B cell (primary cell): ENCODE measurements around the gene ARPIN. TPM values are rescaled to one million over a fixed set of nuclear protein-coding genes. Genes with fewer than 3 reads are reported as not detected.

Experiments used
- ATAC-seq: fragments of 200-7000 bp; cut with Tn5 transposase; one replicate; pipeline ENCODE4 v1.10.0; 2021; ENCODE audit warnings: low read depth, mild to moderate bottlenecking, moderate number of reproducible peaks, moderate library complexity
- CTCF ChIA-PET: fragments of 350-600 bp; sonication (Branson Sonifier 250); formaldehyde crosslinking; loops from one replicate; lab custom pipeline; 2021; ENCODE audit warnings: antibody characterized with exemption, inconsistent platforms; lab: Charles Lee
- POLR2A ChIA-PET: fragments of 350-600 bp; sonication (Branson Sonifier 250); formaldehyde crosslinking; loops from one replicate; lab custom pipeline; 2021; ENCODE audit warnings: antibody characterized with exemption; lab: Charles Lee
- DNase-seq: peaks from one replicate; pipeline ENCODE4 v3.0.0; 2013
- H2AFZ ChIP-seq: 2 replicates; pipeline ENCODE4 v1.6.1; 2012; ENCODE audit warnings: mild to moderate bottlenecking, low read depth, low read length; ENCODE audit not compliant: insufficient read depth, poor library complexity, severe bottlenecking
- H3K27ac ChIP-seq, 2 donors: 1 replicate in 1 of 2; 2 replicates in 1 of 2; pipeline ENCODE4 v1.5.1; 2012 to 2013; ENCODE audit warnings: low read length in 2 of 2, mild to moderate bottlenecking in 2 of 2, moderate library complexity in 1 of 2
- H3K27me3 ChIP-seq, 4 experiments: fragments of 200-600 bp in 1 of 4; sonication (generic) in 1 of 4; replicated peaks in 1 of 4; 1 replicate in 2 of 4; 2 replicates in 2 of 4; pipeline versions ENCODE4 v1.6.1 to v1.7.0; 2013 to 2016; ENCODE audit warnings: low read length in 3 of 4, mild to moderate bottlenecking in 2 of 4, mixed read lengths in 1 of 4, moderate library complexity in 1 of 4; ENCODE audit not compliant: insufficient read depth in 4 of 4, control insufficient read depth in 3 of 4; ENCODE audit errors: control extremely low read depth in 1 of 4
- H3K36me3 ChIP-seq, 2 experiments: replicated peaks in 1 of 2; 1 replicate in 1 of 2; 2 replicates in 1 of 2; pipeline versions ENCODE4 v1.6.1 to v1.7.1; 2013; ENCODE audit warnings: low read length in 1 of 2; ENCODE audit not compliant: insufficient read depth in 2 of 2, control insufficient read depth in 1 of 2; ENCODE audit errors: control extremely low read depth in 1 of 2, extremely low read depth in 1 of 2
- H3K4me1 ChIP-seq, 2 donors: fragments of 200-600 bp in 1 of 2; sonication (generic) in 1 of 2; 1 replicate in 1 of 2; 2 replicates in 1 of 2; pipeline versions ENCODE4 v1.5.1 to v1.6.1; 2013 to 2017; ENCODE audit warnings: low read length in 2 of 2; ENCODE audit not compliant: control insufficient read depth in 2 of 2, insufficient read depth in 2 of 2
- H3K4me2 ChIP-seq: replicated peaks from 2 replicates; pipeline ENCODE3; 2012; ENCODE audit warnings: mild to moderate bottlenecking, low read depth, low read length; ENCODE audit not compliant: poor library complexity, severe bottlenecking
- H3K4me3 ChIP-seq, 5 experiments: fragments of 200-600 bp in 1 of 5; sonication (generic) in 1 of 5; 1 replicate in 3 of 5; 2 replicates in 2 of 5; pipeline versions ENCODE4 v1.5.1 to v1.7.0; 2011 to 2016; ENCODE audit warnings: low read length in 4 of 5, mild to moderate bottlenecking in 4 of 5, low read depth in 2 of 5, control low read depth in 1 of 5, moderate library complexity in 1 of 5; ENCODE audit not compliant: insufficient read depth in 1 of 5; ENCODE audit errors: control extremely low read depth in 1 of 5, extremely low read depth in 1 of 5
- H3K79me2 ChIP-seq: fragments of 200-600 bp; sonication (generic); one replicate; pipeline ENCODE4 v1.6.0; 2016; ENCODE audit warnings: low read length; ENCODE audit not compliant: control insufficient read depth, insufficient read depth
- H3K9ac ChIP-seq: fragments of 200-600 bp; sonication (generic); 2 replicates; pipeline ENCODE4 v1.6.1; 2017; ENCODE audit warnings: mild to moderate bottlenecking, low read length, moderate library complexity
- H3K9me3 ChIP-seq, 3 donors: one replicate each; pipeline versions ENCODE4 v1.6.1 to v1.7.1; 2013; ENCODE audit warnings: low read length in 2 of 3; ENCODE audit not compliant: control insufficient read depth in 2 of 3, insufficient read depth in 1 of 3; ENCODE audit errors: control extremely low read depth in 1 of 3
- H4K20me1 ChIP-seq: 2 replicates; pipeline ENCODE4 v1.6.0; 2012; ENCODE audit warnings: mild to moderate bottlenecking, low read length; ENCODE audit not compliant: insufficient read depth, control insufficient read depth, poor library complexity, severe bottlenecking
- H3K27ac Mint-ChIP-seq: one replicate; pipeline ENCODE4 v1.8.0; 2021; ENCODE audit warnings: mixed read lengths
- H3K27me3 Mint-ChIP-seq: one replicate; pipeline ENCODE4 v1.8.0; 2021; ENCODE audit warnings: mixed read lengths
- H3K4me1 Mint-ChIP-seq: one replicate; pipeline ENCODE4 v1.8.0; 2021; ENCODE audit warnings: mixed read lengths
- H3K4me3 Mint-ChIP-seq: one replicate; pipeline ENCODE4 v1.8.0; 2021; ENCODE audit warnings: mixed read lengths
- H3K9me3 Mint-ChIP-seq: one replicate; pipeline ENCODE4 v1.8.0; 2022; ENCODE audit warnings: mixed read lengths; ENCODE audit not compliant: insufficient read depth
- EZH2 ChIP-seq: IDR thresholded peaks from 2 replicates; pipeline ENCODE4 v1.6.1; 2012; ENCODE audit warnings: borderline replicate concordance, low read depth, mild to moderate bottlenecking, moderate library complexity, low read length; ENCODE audit not compliant: insufficient read depth, poor library complexity, severe bottlenecking
- WGBS: methylation state at CpG from one replicate; pipeline ENCODE4 v1.1.5; 2013; ENCODE audit warnings: missing lambda C conversion rate; ENCODE audit not compliant: insufficient coverage; 5-methylcytosine and 5-hydroxymethylcytosine counted together
- intact Hi-C: fragments of 100-400 bp; cut with micrococcal nuclease; formaldehyde crosslinking; loops from one replicate; pipeline ENCODE4 v1.10.0; 2022
- polyA plus RNA-seq: library from polyadenylated mRNA; depleted of rRNA; stranded (reverse); fragments of >200 nt; gene quantifications from 2 replicates; pipeline ENCODE4 v1.2.3, GENCODE V29; 2012
- total RNA-seq, 2 donors: library from RNA; stranded (reverse); fragments of 120-200 nt in 1 of 2; gene quantifications; 1 replicate in 1 of 2; 2 replicates in 1 of 2; pipeline versions ENCODE4 v1.2.3 to v1.2.4, GENCODE V29; 2013 to 2022
- TF ChIP-seq, protein P1 (sequence below): fragments of 200-600 bp; IDR thresholded peaks from one replicate; pipeline ENCODE4 v1.8.0; 2022; ENCODE audit warnings: antibody characterized with exemption, mild to moderate bottlenecking

Gene ARPIN
- total and polyA plus RNA-seq, 2 donors (not counting 1 experiment from before 2014, with no cell fraction given), result 0.10 TPM

DNA sequence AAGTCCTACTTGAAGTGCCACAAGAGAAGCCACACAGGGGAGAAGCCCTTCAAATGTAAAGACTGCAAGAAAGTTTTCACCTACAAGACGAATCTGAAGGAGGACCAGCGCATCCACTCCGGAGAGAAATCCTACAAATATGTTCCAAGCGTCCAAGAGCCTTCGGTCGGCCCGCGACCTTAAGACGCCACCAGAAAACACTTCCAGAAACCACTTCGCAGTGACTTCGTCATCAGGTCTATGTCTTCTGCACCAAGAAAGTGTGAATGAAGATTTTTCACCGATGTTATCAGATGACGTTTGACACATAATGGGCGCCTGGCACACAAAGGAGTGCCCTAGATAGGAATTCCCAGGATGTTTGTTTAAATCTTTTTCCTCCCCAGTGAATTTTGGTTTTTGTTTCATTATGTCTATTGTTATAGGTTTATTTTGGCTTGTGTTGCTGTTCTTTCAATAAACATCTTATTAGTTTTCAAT is 24.1 kb upstream of the ARPIN start:
- Histone ChIP-seq H3K9me3 (no peaks in the 10 kb centered on the region), H4K20me1 (no peaks in the 10 kb centered on the region), H3K4me1 (peaks cover 3 to 4% of the 10 kb centered on the region in 2 donors), H3K27ac (no peak overlapping the region), H3K4me2 (no peak overlapping the region), H3K27me3 (peaks cover 0 to 4% (median 2%) of the 10 kb centered on the region in 4 experiments), H3K4me3 (no peak overlapping the region), H3K79me2 (no peaks in the 10 kb centered on the region), H3K36me3 (no peaks in the 10 kb centered on the region), H3K9ac (no peak overlapping the region), H2AFZ (no peak overlapping the region)
- H3K27ac Mint-ChIP-seq, result no peak overlapping the region
- POLR2A ChIA-PET, result interaction anchor here (0.6 kb wide), 1 partner anchor 209 kb away, joined by 3 read pairs; no protein-coding TSS in a partner anchor
- no peak overlapping the region for H3K4me3 Mint-ChIP-seq
- ATAC-seq, result no peak
- no peak for DNase-seq
- H3K4me1 Mint-ChIP-seq, result no peaks in the 10 kb centered on the region
- WGBS, result 100% methylated on average over 6 of the region's 14 CpGs
- H3K9me3 Mint-ChIP-seq, result no peaks in the 10 kb centered on the region
- CTCF ChIA-PET, result no interaction called here
- no peak for TF ChIP-seq EZH2
- TF ChIP-seq, protein P1, sequence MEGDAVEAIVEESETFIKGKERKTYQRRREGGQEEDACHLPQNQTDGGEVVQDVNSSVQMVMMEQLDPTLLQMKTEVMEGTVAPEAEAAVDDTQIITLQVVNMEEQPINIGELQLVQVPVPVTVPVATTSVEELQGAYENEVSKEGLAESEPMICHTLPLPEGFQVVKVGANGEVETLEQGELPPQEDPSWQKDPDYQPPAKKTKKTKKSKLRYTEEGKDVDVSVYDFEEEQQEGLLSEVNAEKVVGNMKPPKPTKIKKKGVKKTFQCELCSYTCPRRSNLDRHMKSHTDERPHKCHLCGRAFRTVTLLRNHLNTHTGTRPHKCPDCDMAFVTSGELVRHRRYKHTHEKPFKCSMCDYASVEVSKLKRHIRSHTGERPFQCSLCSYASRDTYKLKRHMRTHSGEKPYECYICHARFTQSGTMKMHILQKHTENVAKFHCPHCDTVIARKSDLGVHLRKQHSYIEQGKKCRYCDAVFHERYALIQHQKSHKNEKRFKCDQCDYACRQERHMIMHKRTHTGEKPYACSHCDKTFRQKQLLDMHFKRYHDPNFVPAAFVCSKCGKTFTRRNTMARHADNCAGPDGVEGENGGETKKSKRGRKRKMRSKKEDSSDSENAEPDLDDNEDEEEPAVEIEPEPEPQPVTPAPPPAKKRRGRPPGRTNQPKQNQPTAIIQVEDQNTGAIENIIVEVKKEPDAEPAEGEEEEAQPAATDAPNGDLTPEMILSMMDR, result no peak
- H3K27me3 Mint-ChIP-seq, result peaks cover 13% of the 10 kb centered on the region
- intact Hi-C loops, result no loop called here

DNA sequence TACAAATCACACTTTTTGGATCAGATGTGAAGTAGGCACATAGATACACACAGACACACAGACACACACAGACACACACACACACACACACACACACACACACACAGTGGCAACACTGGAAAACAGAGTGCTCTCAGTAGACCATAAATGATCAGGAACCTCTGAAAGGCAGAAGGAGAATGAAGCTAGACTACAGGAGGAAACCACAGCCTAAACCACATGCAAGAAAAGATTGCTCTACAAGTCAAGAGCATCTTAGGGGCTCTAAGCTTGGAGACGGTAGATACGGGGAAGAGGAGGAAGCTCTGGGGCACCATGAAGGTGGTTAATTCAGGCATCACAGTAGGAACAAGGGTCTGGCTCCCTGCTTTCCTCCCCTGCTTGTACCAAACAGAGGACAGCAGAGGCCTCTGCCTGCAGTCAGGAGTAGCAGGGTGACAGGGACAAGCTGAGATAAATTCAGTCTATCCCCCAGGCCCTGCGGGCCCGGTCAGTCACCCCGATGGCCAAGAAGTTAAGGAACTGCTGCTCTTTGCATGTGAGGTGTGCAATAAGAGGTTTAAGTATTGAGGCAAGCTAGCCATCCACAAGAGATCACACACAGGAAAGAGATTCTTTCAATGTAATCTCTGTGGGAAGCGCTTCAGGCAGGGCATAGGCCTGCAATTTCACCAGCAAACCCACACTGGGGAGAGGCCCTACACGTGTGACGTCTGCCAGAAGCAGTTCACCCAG is 23.5 kb upstream of the ARPIN start:
- Histone ChIP-seq H3K9ac (no peak overlapping the region), H3K79me2 (no peaks in the 10 kb centered on the region), H3K27me3 (peaks cover 0 to 4% (median 2%) of the 10 kb centered on the region in 4 experiments), H3K4me3 (no peak overlapping the region), H3K27ac (no peak overlapping the region), H3K36me3 (no peaks in the 10 kb centered on the region), H3K4me2 (no peak overlapping the region), H3K9me3 (no peaks in the 10 kb centered on the region), H3K4me1 (peaks cover 3 to 4% of the 10 kb centered on the region in 2 donors), H4K20me1 (no peaks in the 10 kb centered on the region), H2AFZ (no peak overlapping the region)
- H3K27me3 Mint-ChIP-seq, result peaks cover 13% of the 10 kb centered on the region
- intact Hi-C loops, result no loop called here
- no peak for ATAC-seq
- CTCF ChIA-PET, result interaction anchor here (1.4 kb wide), 1 partner anchor 38 kb away, joined by 3 read pairs; no protein-coding TSS in a partner anchor
- TF ChIP-seq, protein P1, result no peak
- no peak for TF ChIP-seq EZH2
- no peaks in the 10 kb centered on the region for H3K9me3 Mint-ChIP-seq
- H3K4me1 Mint-ChIP-seq, result no peaks in the 10 kb centered on the region
- 0% methylated on average over 3 of the region's 8 CpGs for WGBS
- H3K27ac Mint-ChIP-seq, result no peak overlapping the region
- H3K4me3 Mint-ChIP-seq, result no peak overlapping the region
- POLR2A ChIA-PET, result no interaction called here
- DNase-seq, result no peak
